Esophagus squamous epithelium (tissue), 4 donors: ENCODE data around the gene FLG.

ENCODE experiments used
- POLR2A ChIP-seq, 4 donors: fragments of 450-650 bp; IDR thresholded peaks; one replicate each; pipeline ENCODE4 v1.6.1; 2017; ENCODE audit warnings: antibody characterized with exemption in 4 of 4, mild to moderate bottlenecking in 4 of 4, moderate library complexity in 3 of 4
- TF ChIP-seq, protein P1 (sequence below), 6 experiments: fragments of 450-650 bp in 4 of 6; fragments of 200-600 bp in 2 of 6; sonication (generic) in 2 of 6; IDR thresholded peaks; one replicate each; pipeline ENCODE4 v1.5.1; 2016 to 2019; ENCODE audit warnings: antibody characterized with exemption in 6 of 6, mild to moderate bottlenecking in 4 of 6, moderate library complexity in 4 of 6

- TF ChIP-seq, protein P1, sequence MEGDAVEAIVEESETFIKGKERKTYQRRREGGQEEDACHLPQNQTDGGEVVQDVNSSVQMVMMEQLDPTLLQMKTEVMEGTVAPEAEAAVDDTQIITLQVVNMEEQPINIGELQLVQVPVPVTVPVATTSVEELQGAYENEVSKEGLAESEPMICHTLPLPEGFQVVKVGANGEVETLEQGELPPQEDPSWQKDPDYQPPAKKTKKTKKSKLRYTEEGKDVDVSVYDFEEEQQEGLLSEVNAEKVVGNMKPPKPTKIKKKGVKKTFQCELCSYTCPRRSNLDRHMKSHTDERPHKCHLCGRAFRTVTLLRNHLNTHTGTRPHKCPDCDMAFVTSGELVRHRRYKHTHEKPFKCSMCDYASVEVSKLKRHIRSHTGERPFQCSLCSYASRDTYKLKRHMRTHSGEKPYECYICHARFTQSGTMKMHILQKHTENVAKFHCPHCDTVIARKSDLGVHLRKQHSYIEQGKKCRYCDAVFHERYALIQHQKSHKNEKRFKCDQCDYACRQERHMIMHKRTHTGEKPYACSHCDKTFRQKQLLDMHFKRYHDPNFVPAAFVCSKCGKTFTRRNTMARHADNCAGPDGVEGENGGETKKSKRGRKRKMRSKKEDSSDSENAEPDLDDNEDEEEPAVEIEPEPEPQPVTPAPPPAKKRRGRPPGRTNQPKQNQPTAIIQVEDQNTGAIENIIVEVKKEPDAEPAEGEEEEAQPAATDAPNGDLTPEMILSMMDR (IDR thresholded peaks at IDR 0.05), result no peak
- TF ChIP-seq POLR2A (IDR thresholded peaks at IDR 0.05), result no peak
Observed at GRCh38 chr1:152313319-152313801, 11.7 kb downstream of the FLG start.
